NCI-H2029 (cell line): Measurements from ENCODE around the gene PKM.

Source experiments
- DNase-seq: peaks from one replicate; lab custom pipeline; 2025; lab: John Stamatoyannopoulos, UW

Gene PKM

GRCh38 chr15:72200395-72201237, 30.4 kb downstream of the PKM start:
- DNase-seq = no peak

GRCh38 chr15:72199721-72200212, 31.2 kb downstream of the PKM start:
- DNase-seq = peak; percentile 44

GRCh38 chr15:72199205-72199515, 31.8 kb downstream of the PKM start:
- no peak for DNase-seq

GRCh38 chr15:72198356-72199204, 32.4 kb downstream of the PKM start:
- DNase-seq = peak; percentile 87

GRCh38 chr15:72197460-72198355, 33.3 kb downstream of the PKM start, which contains the start of gene GRAMD2A:
Gene GRAMD2A, minus strand, starts transcription at chr15:72197787.
- DNase-seq = peak; percentile 50

- DNase-seq = no peak
Observed at GRCh38 chr15:72197041-72197459, 33.9 kb downstream of the PKM start.

- no peak for DNase-seq
Observed at GRCh38 chr15:72196409-72197040, 34.5 kb downstream of the PKM start.

- no peak for DNase-seq
Observed at GRCh38 chr15:72195101-72195511, 35.9 kb downstream of the PKM start.

GRCh38 chr15:72193836-72194396, 37.1 kb downstream of the PKM start:
- DNase-seq = no peak

- DNase-seq = no peak
Observed at GRCh38 chr15:72192416-72192815, 38.6 kb downstream of the PKM start.

GRCh38 chr15:72189250-72189902, 41.6 kb downstream of the PKM start:
- DNase-seq = no peak

- no peak for DNase-seq
Observed at GRCh38 chr15:72184165-72184811, 46.7 kb downstream of the PKM start.

GRCh38 chr15:72183781-72184164, 47.2 kb downstream of the PKM start:
- no peak for DNase-seq

- DNase-seq = no peak
Observed at GRCh38 chr15:72182673-72183072, 48.3 kb downstream of the PKM start.

GRCh38 chr15:72182244-72182643, 48.7 kb downstream of the PKM start:
- DNase-seq = no peak

GRCh38 chr15:72180761-72181324, 50.1 kb downstream of the PKM start:
- DNase-seq = no peak

GRCh38 chr15:72179950-72180581, 50.9 kb downstream of the PKM start:
- no peak for DNase-seq

- no peak for DNase-seq
Observed at GRCh38 chr15:72178976-72179585, 51.9 kb downstream of the PKM start.

- no peak for DNase-seq
Observed at GRCh38 chr15:72176743-72177142, 54.2 kb downstream of the PKM start.
